Measurements from ENCODE around the gene ADAMTS16. TPM values are rescaled to one million over a fixed set of nuclear protein-coding genes. Genes with fewer than 3 reads are reported as not detected.

Gene ADAMTS16
- total and polyA plus RNA-seq, 10 donors, result not detected

DNA sequence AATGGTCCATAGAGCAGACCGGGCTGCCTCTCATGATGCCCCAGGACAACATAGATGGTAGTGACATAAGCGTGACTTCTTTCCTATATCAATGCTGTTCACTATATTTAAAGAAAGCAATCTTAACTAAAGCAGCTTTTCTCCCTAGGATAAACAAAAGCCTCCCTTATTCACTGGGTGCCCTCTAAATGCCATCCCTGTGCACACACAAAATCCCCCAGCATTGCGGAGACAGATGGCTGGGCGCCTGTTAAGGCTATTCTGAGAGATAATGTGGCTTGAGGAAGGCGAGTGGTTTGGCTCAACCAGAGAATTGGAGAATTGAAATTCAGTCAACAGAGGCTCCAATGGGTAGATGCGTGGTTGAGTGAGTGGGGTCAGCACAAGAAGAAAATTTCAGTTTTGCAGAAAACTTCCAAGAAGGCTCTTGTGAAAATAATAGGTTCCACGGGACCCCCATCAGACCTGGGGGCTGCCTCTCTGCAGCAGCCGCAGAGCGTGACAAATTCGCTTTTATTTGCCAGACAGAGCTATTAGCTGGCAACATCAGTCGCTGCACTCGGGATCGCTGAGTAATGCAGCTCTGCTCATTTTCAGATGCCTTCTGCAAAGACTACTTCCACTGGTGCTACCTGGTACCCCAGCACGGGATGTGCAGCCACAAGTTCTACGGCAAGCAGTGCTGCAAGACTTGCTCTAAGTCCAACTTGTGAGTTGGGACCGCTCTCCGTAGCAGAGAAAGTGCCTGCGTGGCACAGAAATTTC is 178.5 kb downstream of the ADAMTS16 start:
- no peak overlapping the region for H3K4me3 ChIP-seq
- intact Hi-C loops (cut with DNase I; ENCODE audit: low total_unique reads), result no loop called here
- WGBS, 5 donors, result 88 to 95% (median 90%) methylated on average over 18 of the region's 18 CpGs
- no peaks in the 10 kb centered on the region for H3K36me3 ChIP-seq
- peaks cover 0 to 17% (median 2%) of the 10 kb centered on the region in 8 donors for H3K9me3 ChIP-seq
- no peak for DNase-seq
- H3K27ac ChIP-seq, result no peak overlapping the region
- TF ChIP-seq, protein P1, sequence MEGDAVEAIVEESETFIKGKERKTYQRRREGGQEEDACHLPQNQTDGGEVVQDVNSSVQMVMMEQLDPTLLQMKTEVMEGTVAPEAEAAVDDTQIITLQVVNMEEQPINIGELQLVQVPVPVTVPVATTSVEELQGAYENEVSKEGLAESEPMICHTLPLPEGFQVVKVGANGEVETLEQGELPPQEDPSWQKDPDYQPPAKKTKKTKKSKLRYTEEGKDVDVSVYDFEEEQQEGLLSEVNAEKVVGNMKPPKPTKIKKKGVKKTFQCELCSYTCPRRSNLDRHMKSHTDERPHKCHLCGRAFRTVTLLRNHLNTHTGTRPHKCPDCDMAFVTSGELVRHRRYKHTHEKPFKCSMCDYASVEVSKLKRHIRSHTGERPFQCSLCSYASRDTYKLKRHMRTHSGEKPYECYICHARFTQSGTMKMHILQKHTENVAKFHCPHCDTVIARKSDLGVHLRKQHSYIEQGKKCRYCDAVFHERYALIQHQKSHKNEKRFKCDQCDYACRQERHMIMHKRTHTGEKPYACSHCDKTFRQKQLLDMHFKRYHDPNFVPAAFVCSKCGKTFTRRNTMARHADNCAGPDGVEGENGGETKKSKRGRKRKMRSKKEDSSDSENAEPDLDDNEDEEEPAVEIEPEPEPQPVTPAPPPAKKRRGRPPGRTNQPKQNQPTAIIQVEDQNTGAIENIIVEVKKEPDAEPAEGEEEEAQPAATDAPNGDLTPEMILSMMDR (IDR thresholded peaks at IDR 0.05 in 8 of 11, conservative IDR thresholded peaks at IDR 0.05 in 3 of 11), result no peak
- TF ChIP-seq POLR2A (IDR thresholded peaks at IDR 0.05) (no peak), POLR2AphosphoS5 (IDR thresholded peaks at IDR 0.05) (no peak)
- no peaks in the 10 kb centered on the region for H3K27me3 ChIP-seq (replicated peaks in 1 of 7)
- H3K4me1 ChIP-seq, result no peaks in the 10 kb centered on the region

DNA sequence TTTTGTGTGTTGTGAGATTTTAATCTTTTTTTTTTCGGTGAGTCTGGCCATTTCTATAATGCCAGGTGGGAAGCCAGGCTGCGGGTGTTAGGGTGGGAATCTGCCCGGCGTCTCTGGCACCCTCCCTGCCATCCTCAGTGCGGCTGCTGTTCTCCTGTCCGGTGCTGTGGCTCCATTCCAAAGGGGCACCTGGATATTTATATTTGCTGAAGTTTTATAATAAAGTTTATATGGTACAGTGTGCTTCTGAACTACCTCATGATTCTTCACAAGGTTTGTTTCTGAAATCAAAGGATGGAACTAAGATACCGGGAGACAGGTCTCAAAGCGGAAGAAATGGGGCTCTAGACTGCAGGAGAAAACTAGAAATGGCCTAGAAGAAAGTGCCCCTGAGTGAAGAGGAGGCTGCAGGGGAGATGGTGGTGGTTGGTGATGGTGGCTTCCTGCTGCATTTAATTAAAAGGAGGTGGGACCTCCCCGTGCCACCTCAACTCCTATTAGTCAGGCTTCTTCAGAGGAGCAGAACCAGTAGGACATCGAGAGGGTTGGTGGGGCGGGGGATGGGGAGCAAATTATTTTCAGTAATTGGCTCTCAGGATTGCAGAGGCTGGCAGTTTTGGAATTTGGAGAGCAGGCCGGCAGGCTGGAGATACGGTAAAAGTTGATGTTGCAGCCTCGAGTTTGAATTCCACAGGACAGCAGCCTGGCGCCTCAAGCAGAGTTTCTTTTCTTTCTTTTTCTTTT is 180.1 kb downstream of the ADAMTS16 start:
- Histone ChIP-seq H3K27ac (no peak overlapping the region), H3K4me3 (no peak overlapping the region), H3K9me3 (peaks cover 0 to 25% (median 0%) of the 10 kb centered on the region in 8 donors), H3K4me1 (no peaks in the 10 kb centered on the region), H3K27me3 (replicated peaks in 1 of 7) (no peaks in the 10 kb centered on the region), H3K36me3 (no peaks in the 10 kb centered on the region)
- 81 to 92% (median 89%) methylated on average over 15 of the region's 15 CpGs for WGBS, 5 donors
- DNase-seq, result no peak
- TF ChIP-seq POLR2A (IDR thresholded peaks at IDR 0.05), result no peak
- TF ChIP-seq, protein P1 (IDR thresholded peaks at IDR 0.05 in 8 of 11, conservative IDR thresholded peaks at IDR 0.05 in 3 of 11), result no peak
- TF ChIP-seq POLR2AphosphoS5 (IDR thresholded peaks at IDR 0.05), result no peak
- intact Hi-C loops (cut with DNase I; ENCODE audit: low total_unique reads), result no loop called here

DNA sequence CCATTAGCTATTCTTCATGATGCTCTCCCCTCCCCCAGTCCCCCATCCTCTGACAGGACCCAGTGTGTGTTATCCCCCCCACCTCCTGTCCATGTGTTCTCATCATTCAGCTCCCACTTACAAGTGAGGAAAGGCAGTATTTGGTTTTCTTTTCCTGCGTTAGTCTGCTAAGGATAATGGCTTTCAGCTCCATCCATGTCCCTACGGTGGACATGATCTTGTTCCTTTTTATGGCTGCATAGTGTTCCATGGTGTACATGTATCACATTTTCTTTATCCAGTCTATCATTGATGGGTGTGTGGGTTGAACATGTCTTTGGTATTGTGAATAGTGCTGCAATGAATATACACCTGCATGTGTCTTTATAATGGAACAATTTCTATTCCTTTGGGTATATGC is 181.0 kb downstream of the ADAMTS16 start:
- H3K4me3 ChIP-seq, result no peak overlapping the region
- WGBS, 5 donors, result 86 to 96% (median 91%) methylated on average over 2 of the region's 2 CpGs
- intact Hi-C loops (cut with DNase I; ENCODE audit: low total_unique reads), result no loop called here
- H3K36me3 ChIP-seq, result no peaks in the 10 kb centered on the region
- peaks cover 0 to 22% (median 0%) of the 10 kb centered on the region in 8 donors for H3K9me3 ChIP-seq
- DNase-seq, result no peak
- H3K27me3 ChIP-seq (replicated peaks in 1 of 7), result peaks cover 0 to 4% (median 0%) of the 10 kb centered on the region in 7 donors
- no peak for TF ChIP-seq POLR2AphosphoS5 (IDR thresholded peaks at IDR 0.05)
- TF ChIP-seq, protein P1 (IDR thresholded peaks at IDR 0.05 in 8 of 11, conservative IDR thresholded peaks at IDR 0.05 in 3 of 11), result no peak
- TF ChIP-seq POLR2A (IDR thresholded peaks at IDR 0.05), result no peak
- H3K27ac ChIP-seq, result no peak overlapping the region
- H3K4me1 ChIP-seq, result no peaks in the 10 kb centered on the region

DNA sequence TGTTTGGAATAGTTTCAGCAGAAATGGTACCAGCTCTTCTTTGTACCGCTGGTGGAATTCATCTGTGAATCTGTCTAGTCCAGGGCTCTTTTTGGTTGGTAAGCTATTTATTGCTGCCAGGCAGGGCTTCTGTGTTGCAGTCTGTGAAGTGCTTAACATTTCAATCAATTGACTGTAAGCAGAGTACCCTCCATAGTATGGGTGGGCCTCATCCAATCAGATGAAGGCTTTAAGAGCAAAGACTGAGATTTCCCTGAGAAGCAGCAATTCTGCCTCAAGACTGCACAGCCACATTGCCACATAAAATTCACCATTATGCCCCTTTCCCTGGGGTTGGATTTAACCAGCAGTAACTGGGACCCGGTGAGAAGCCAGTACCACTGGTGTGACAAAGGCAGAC is 183.4 kb downstream of the ADAMTS16 start:
- no peak for TF ChIP-seq POLR2A (IDR thresholded peaks at IDR 0.05)
- intact Hi-C loops (cut with DNase I; ENCODE audit: low total_unique reads), result no loop called here
- Histone ChIP-seq H3K4me1 (no peaks in the 10 kb centered on the region), H3K4me3 (no peak overlapping the region), H3K27me3 (replicated peaks in 1 of 7) (peaks cover 0 to 10% (median 0%) of the 10 kb centered on the region in 7 donors), H3K27ac (no peak overlapping the region), H3K36me3 (no peaks in the 10 kb centered on the region), H3K9me3 (peaks cover 0 to 28% (median 0%) of the 10 kb centered on the region in 8 donors)
- 91 to 98% (median 94%) methylated on average over 1 to 2 of the region's 2 CpGs for WGBS, 5 donors
- DNase-seq, result no peak
